SK-N-SH (cell line): Measurements from ENCODE around the gene FAT2. TPM values are rescaled to one million over a fixed set of nuclear protein-coding genes. Genes with fewer than 3 reads are reported as not detected.

ENCODE experiments used
- CTCF ChIA-PET: fragments of 300-600, 350-600 bp; formaldehyde crosslinking; extraction: SDS; loops from one replicate; lab custom pipeline; 2021; lab: Yijun Ruan, JAX
- POLR2A ChIA-PET: fragments of 350-600 bp; sonication (Branson Sonifier 250); formaldehyde crosslinking; extraction: SDS; loops from one replicate; lab custom pipeline; 2020; ENCODE audit warnings: antibody characterized with exemption, inconsistent platforms; lab: Yijun Ruan, JAX
- DNase-seq: peaks from one replicate; pipeline ENCODE4 v3.0.0; 2012
- H2AFZ ChIP-seq: fragments of 200-600 bp; sonication (generic); 2 replicates; pipeline ENCODE4 v1.8.1; 2016; ENCODE audit warnings: antibody characterized with exemption, mild to moderate bottlenecking, low read depth
- H3F3A ChIP-seq: fragments of 200-600 bp; sonication (generic); replicated peaks from 2 replicates; pipeline ENCODE3; 2016; ENCODE audit warnings: antibody characterized with exemption, mild to moderate bottlenecking; ENCODE audit not compliant: insufficient read depth
- H3K27ac ChIP-seq, 2 experiments: fragments of 200-500 bp in 1 of 2; fragments of 200-600 bp in 1 of 2; sonication (Bioruptor generic) in 1 of 2; sonication (generic), shearing (Covaris generic) in 1 of 2; 2 replicates each; pipeline versions ENCODE4 v1.5.1 to v1.6.1; 2014 to 2016; ENCODE audit warnings: low read depth in 2 of 2, inconsistent platforms in 1 of 2, low read length in 1 of 2, mild to moderate bottlenecking in 1 of 2, mixed read lengths in 1 of 2
- H3K27me3 ChIP-seq: fragments of 200-600 bp; sonication (generic), shearing (Covaris generic); 2 replicates; pipeline ENCODE4 v1.6.1; 2016; ENCODE audit warnings: mixed run types; ENCODE audit not compliant: insufficient read depth
- H3K36me3 ChIP-seq, 2 experiments: fragments of 200-500 bp in 1 of 2; fragments of 200-600 bp in 1 of 2; sonication (Bioruptor generic) in 1 of 2; sonication (generic) in 1 of 2; replicated peaks in 1 of 2; 2 replicates each; pipeline versions ENCODE3 to v1.5.1; 2014 to 2016; ENCODE audit warnings: low read length in 1 of 2, mild to moderate bottlenecking in 1 of 2; ENCODE audit not compliant: insufficient read depth in 2 of 2, control insufficient read depth in 1 of 2
- H3K4me1 ChIP-seq, 2 experiments: fragments of 200-500 bp in 1 of 2; fragments of 200-600 bp in 1 of 2; sonication (Bioruptor generic) in 1 of 2; sonication (generic), shearing (Covaris generic) in 1 of 2; 2 replicates each; pipeline versions ENCODE4 v1.5.1 to v1.6.1; 2014 to 2016; ENCODE audit warnings: low read depth in 1 of 2, low read length in 1 of 2, mixed run types in 1 of 2; ENCODE audit not compliant: insufficient read depth in 2 of 2, control insufficient read depth in 1 of 2
- H3K4me2 ChIP-seq: fragments of 200-600 bp; sonication (generic), shearing (Covaris generic); 2 replicates; pipeline ENCODE4 v1.6.1; 2017; ENCODE audit warnings: mixed run types
- H3K4me3 ChIP-seq, 2 experiments: fragments of 200-500 bp in 1 of 2; fragments of 200-600 bp in 1 of 2; sonication (Bioruptor generic) in 1 of 2; sonication (generic), shearing (Covaris generic) in 1 of 2; 2 replicates each; pipeline versions ENCODE4 v1.5.1 to v1.8.1; 2014 to 2016; ENCODE audit warnings: low read depth in 2 of 2, inconsistent platforms in 1 of 2, low read length in 1 of 2, mild to moderate bottlenecking in 1 of 2, mixed read lengths in 1 of 2, moderate library complexity in 1 of 2
- H3K79me2 ChIP-seq: fragments of 200-600 bp; sonication (generic); 2 replicates; pipeline ENCODE4 v1.8.1; 2017; ENCODE audit warnings: mild to moderate bottlenecking; ENCODE audit not compliant: insufficient read depth
- H3K9ac ChIP-seq: fragments of 200-600 bp; sonication (generic); 2 replicates; pipeline ENCODE4 v1.6.1; 2017; ENCODE audit warnings: mixed run types
- H3K9me2 ChIP-seq: fragments of 200-600 bp; sonication (generic); 2 replicates; pipeline ENCODE4 v1.6.1; 2017; ENCODE audit warnings: mixed run types
- H3K9me3 ChIP-seq: fragments of 200-600 bp; sonication (generic); 2 replicates; pipeline ENCODE4 v1.6.1; 2017; ENCODE audit warnings: mixed run types, mild to moderate bottlenecking, moderate library complexity
- H4K20me1 ChIP-seq: fragments of 200-600 bp; sonication (generic); 2 replicates; pipeline ENCODE4 v1.6.1; 2017; ENCODE audit warnings: mild to moderate bottlenecking, mixed run types; ENCODE audit not compliant: insufficient read depth
- CHD2 ChIP-seq: fragments of 150-350 bp; IDR thresholded peaks from 2 replicates; pipeline ENCODE4 v1.6.1; 2018; ENCODE audit warnings: low read length; ENCODE audit not compliant: partially characterized antibody
- ELF1 ChIP-seq: IDR thresholded peaks from 2 replicates; pipeline ENCODE4 v1.4.0; 2012
- FOSL2 ChIP-seq: IDR thresholded peaks from 2 replicates; pipeline ENCODE4 v1.4.0; 2012; ENCODE audit warnings: low read depth, mild to moderate bottlenecking, moderate library complexity, borderline replicate concordance
- FOXM1 ChIP-seq: IDR thresholded peaks from 2 replicates; pipeline ENCODE4 v1.4.0; 2012; ENCODE audit warnings: low read depth, mild to moderate bottlenecking
- GABPA ChIP-seq: IDR thresholded peaks from 2 replicates; pipeline ENCODE4 v1.4.0; 2012; ENCODE audit warnings: low read depth, mild to moderate bottlenecking
- GATA2 ChIP-seq: sonication (generic); formaldehyde crosslinking; IDR thresholded peaks from 2 replicates; pipeline ENCODE4 v1.5.0; 2020; ENCODE audit warnings: mild to moderate bottlenecking, missing genetic modification reagents
- MEF2A ChIP-seq: IDR thresholded peaks from 2 replicates; pipeline ENCODE4 v1.4.0; 2012; ENCODE audit warnings: low read depth, borderline replicate concordance
- NFIC ChIP-seq: IDR thresholded peaks from 2 replicates; pipeline ENCODE4 v1.4.0; 2012; ENCODE audit warnings: borderline replicate concordance
- PBX3 ChIP-seq: IDR thresholded peaks from 2 replicates; pipeline ENCODE4; 2012
- POLR2AphosphoS5 ChIP-seq: IDR thresholded peaks from 2 replicates; pipeline ENCODE4 v1.6.1; 2012; ENCODE audit warnings: low read depth, low read length
- RAD21 ChIP-seq: IDR thresholded peaks from 2 replicates; pipeline ENCODE4 v1.6.1; 2012; ENCODE audit warnings: mild to moderate bottlenecking, low read length
- RCOR1 ChIP-seq: fragments of 150-350 bp; IDR thresholded peaks from 2 replicates; pipeline ENCODE4 v1.6.1; 2017; ENCODE audit warnings: antibody characterized with exemption, low read length
- RFX5 ChIP-seq: IDR thresholded peaks from 2 replicates; pipeline ENCODE4 v1.6.1; 2012; ENCODE audit warnings: mild to moderate bottlenecking, improper control_type of control experiment, low read length
- SMC3 ChIP-seq: IDR thresholded peaks from 2 replicates; pipeline ENCODE4 v1.6.1; 2012; ENCODE audit warnings: low read depth, low read length, improper control_type of control experiment
- TCF12 ChIP-seq: IDR thresholded peaks from 2 replicates; pipeline ENCODE4 v1.4.0; 2012
- TEAD4 ChIP-seq: IDR thresholded peaks from 2 replicates; pipeline ENCODE4 v1.4.0; 2012; ENCODE audit warnings: mild to moderate bottlenecking, borderline replicate concordance; ENCODE audit not compliant: insufficient read depth
- YY1 ChIP-seq: IDR thresholded peaks from 2 replicates; pipeline ENCODE4 v1.4.0; 2012; ENCODE audit warnings: low read depth, mild to moderate bottlenecking
- ZBTB33 ChIP-seq: IDR thresholded peaks from 2 replicates; pipeline ENCODE4 v1.4.0; 2012; ENCODE audit warnings: low read depth, borderline replicate concordance
- WGBS: methylation state at CpG from one replicate; pipeline ENCODE4 v1.1.6; 2017; ENCODE audit warnings: low lambda C conversion rate; 5-methylcytosine and 5-hydroxymethylcytosine counted together
- polyA plus RNA-seq, 3 experiments: library from polyadenylated mRNA; depleted of rRNA; stranded (reverse); fragments of >200 nt; gene quantifications; 2 replicates each; pipeline ENCODE4 v1.2.3, GENCODE V29; 2012
- TF ChIP-seq, protein P1 (sequence below): IDR thresholded peaks from 2 replicates; pipeline ENCODE4 v1.4.0; 2012; ENCODE audit warnings: low read depth, borderline replicate concordance
- TF ChIP-seq, protein P2 (sequence below): fragments of 200-600 bp; sonication (generic); IDR thresholded peaks from 2 replicates; pipeline ENCODE4 v1.6.1; 2017; ENCODE audit warnings: antibody characterized with exemption, mild to moderate bottlenecking, moderate library complexity

FAT2 gene
- polyA plus RNA-seq, 1 of the 3 experiments (the other 2 are of a cell fraction), result not detected

- peaks cover 0 to 4% of the 10 kb centered on the region in 2 experiments; a peak in 1 of 4 replicates for H3K4me1 ChIP-seq
- H3K4me3 ChIP-seq, result no peak overlapping the region
- H4K20me1 ChIP-seq, result no peaks in the 10 kb centered on the region
- H2AFZ ChIP-seq, result no peak overlapping the region
- H3K4me2 ChIP-seq, result no peak overlapping the region
- WGBS, result 59% methylated on average over 8 of the region's 8 CpGs
- no peaks in the 10 kb centered on the region for H3K36me3 ChIP-seq
- H3K9me2 ChIP-seq, result no peaks in the 10 kb centered on the region
- H3K27me3 ChIP-seq, result peaks cover 12% of the 10 kb centered on the region; the same call in 1 of the 2 replicates
- H3K27ac ChIP-seq, result no peak overlapping the region
- POLR2A ChIA-PET, result no interaction called here
- no peaks in the 10 kb centered on the region for H3F3A ChIP-seq
- no peak overlapping the region for H3K9ac ChIP-seq
- no peak for TF ChIP-seq ELF1
- TF ChIP-seq RFX5, result no peak
- TF ChIP-seq MEF2A, result no peak
- TF ChIP-seq TEAD4, result no peak
- TF ChIP-seq, protein P1, sequence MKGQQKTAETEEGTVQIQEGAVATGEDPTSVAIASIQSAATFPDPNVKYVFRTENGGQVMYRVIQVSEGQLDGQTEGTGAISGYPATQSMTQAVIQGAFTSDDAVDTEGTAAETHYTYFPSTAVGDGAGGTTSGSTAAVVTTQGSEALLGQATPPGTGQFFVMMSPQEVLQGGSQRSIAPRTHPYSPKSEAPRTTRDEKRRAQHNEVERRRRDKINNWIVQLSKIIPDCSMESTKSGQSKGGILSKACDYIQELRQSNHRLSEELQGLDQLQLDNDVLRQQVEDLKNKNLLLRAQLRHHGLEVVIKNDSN, result no peak
- no peak for TF ChIP-seq GATA2 (CRISPR knock-in tag)
- no peak for TF ChIP-seq YY1
- TF ChIP-seq GABPA, result no peak
- no peak for TF ChIP-seq FOXM1
- no peak for TF ChIP-seq FOSL2
- TF ChIP-seq, protein P2, sequence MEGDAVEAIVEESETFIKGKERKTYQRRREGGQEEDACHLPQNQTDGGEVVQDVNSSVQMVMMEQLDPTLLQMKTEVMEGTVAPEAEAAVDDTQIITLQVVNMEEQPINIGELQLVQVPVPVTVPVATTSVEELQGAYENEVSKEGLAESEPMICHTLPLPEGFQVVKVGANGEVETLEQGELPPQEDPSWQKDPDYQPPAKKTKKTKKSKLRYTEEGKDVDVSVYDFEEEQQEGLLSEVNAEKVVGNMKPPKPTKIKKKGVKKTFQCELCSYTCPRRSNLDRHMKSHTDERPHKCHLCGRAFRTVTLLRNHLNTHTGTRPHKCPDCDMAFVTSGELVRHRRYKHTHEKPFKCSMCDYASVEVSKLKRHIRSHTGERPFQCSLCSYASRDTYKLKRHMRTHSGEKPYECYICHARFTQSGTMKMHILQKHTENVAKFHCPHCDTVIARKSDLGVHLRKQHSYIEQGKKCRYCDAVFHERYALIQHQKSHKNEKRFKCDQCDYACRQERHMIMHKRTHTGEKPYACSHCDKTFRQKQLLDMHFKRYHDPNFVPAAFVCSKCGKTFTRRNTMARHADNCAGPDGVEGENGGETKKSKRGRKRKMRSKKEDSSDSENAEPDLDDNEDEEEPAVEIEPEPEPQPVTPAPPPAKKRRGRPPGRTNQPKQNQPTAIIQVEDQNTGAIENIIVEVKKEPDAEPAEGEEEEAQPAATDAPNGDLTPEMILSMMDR, result no peak
- TF ChIP-seq POLR2AphosphoS5, result no peak
- no peak for TF ChIP-seq RAD21
- TF ChIP-seq ZBTB33, result no peak
- TF ChIP-seq NFIC, result no peak
- no peak for TF ChIP-seq RCOR1
- no peak for TF ChIP-seq PBX3
- no peak for TF ChIP-seq SMC3
- TF ChIP-seq TCF12, result no peak
- no peak for TF ChIP-seq CHD2
- TF ChIP-seq, all 33 proteins: peak for 0
- DNase-seq, result no peak
- CTCF ChIA-PET, result interaction anchor here (1.9 kb wide), 1 partner anchor 49 kb away, joined by 5 read pairs; no protein-coding TSS in a partner anchor
- Histone ChIP-seq H3K9me3 (no peaks in the 10 kb centered on the region), H3K79me2 (no peaks in the 10 kb centered on the region)
Measured at GRCh38 chr5:151572657-151573368, 18.3 kb downstream of the FAT2 start.
